ENCODE measurements around the gene TCTN1.
"Not testable (repeated sequence)": the region's sequence is repeated elsewhere in the genome, so short reads cannot be mapped to it uniquely, and the experiment has no call there.

Gene TCTN1

GRCh38 chr12:110613771-110614684 is at the start of gene TCTN1:
Gene TCTN1, plus strand, starts transcription at chr12:110614129. Its CDS starts 54 bp downstream, at chr12:110614183.
- peak; percentile 95 for DNase-seq

- DNase-seq, result no peak
Observed at GRCh38 chr12:110564471-110564991, 49.4 kb upstream of the TCTN1 start.

- no peak for DNase-seq
Observed at GRCh38 chr12:110565894-110566871, 47.7 kb upstream of the TCTN1 start.

GRCh38 chr12:110566993-110567392 is 46.9 kb upstream of the TCTN1 start:
- DNase-seq, result no peak

- no peak for DNase-seq
Observed at GRCh38 chr12:110568752-110569151, 45.2 kb upstream of the TCTN1 start.

- DNase-seq, result not testable (repeated sequence)
Observed at GRCh38 chr12:110569838-110570237, 44.1 kb upstream of the TCTN1 start.

GRCh38 chr12:110570798-110571197 is 43.1 kb upstream of the TCTN1 start:
- DNase-seq, result not testable (repeated sequence)

- DNase-seq, result no peak
Observed at GRCh38 chr12:110574044-110574443, 39.9 kb upstream of the TCTN1 start.

- DNase-seq, result not testable (repeated sequence)
Observed at GRCh38 chr12:110574717-110575230, 39.2 kb upstream of the TCTN1 start.

GRCh38 chr12:110575326-110575725 is 38.6 kb upstream of the TCTN1 start:
- DNase-seq, result peak; percentile 26

GRCh38 chr12:110576504-110576903 is 37.4 kb upstream of the TCTN1 start:
- DNase-seq, result no peak

GRCh38 chr12:110577864-110578693 is 35.9 kb upstream of the TCTN1 start:
- DNase-seq, result peak; percentile 92

GRCh38 chr12:110578694-110579534 is 35.0 kb upstream of the TCTN1 start:
- DNase-seq, result no peak

- DNase-seq, result no peak
Observed at GRCh38 chr12:110579535-110580253, 34.2 kb upstream of the TCTN1 start.

GRCh38 chr12:110581931-110582275 is 32.0 kb upstream of the TCTN1 start:
- DNase-seq, result no peak

GRCh38 chr12:110582276-110583136 is 31.4 kb upstream of the TCTN1 start:
- peak; percentile 93 for DNase-seq

GRCh38 chr12:110583137-110584059 is 30.5 kb upstream of the TCTN1 start, which contains the start of gene PPTC7:
Gene PPTC7, minus strand, starts transcription at chr12:110583318. Its CDS starts 287 bp downstream, at chr12:110583031.
- peak; percentile 98 for DNase-seq

- DNase-seq, result peak; percentile 88
Observed at GRCh38 chr12:110585231-110585799, 28.6 kb upstream of the TCTN1 start.
